K562 (cell line): ENCODE results near the gene PARD3B.

ENCODE experiments used
- CREB1 ChIP-seq, 2 experiments: sonication (generic) in 1 of 2; formaldehyde crosslinking in 1 of 2; IDR thresholded peaks; 2 replicates each; pipeline versions ENCODE4 v1.6.1 to v1.8.0; 2012 to 2022; ENCODE audit warnings: inconsistent platforms in 1 of 2, mild to moderate bottlenecking in 1 of 2, missing genetic modification reagents in 1 of 2, moderate library complexity in 1 of 2
- E2F3 ChIP-seq: fragments of 250-450 bp; sonication (Bioruptor Pico); IDR thresholded peaks from 2 replicates; pipeline ENCODE4 v1.4.0; 2020; ENCODE audit warnings: mild to moderate bottlenecking
- EP300 ChIP-seq: IDR thresholded peaks from 2 replicates; pipeline ENCODE4 v1.6.1; 2012; ENCODE audit warnings: low read length, improper control_type of control experiment
- MTA3 ChIP-seq: fragments of 450-650 bp; formaldehyde crosslinking; IDR thresholded peaks from 2 replicates; pipeline ENCODE4 v1.6.1; 2017; ENCODE audit warnings: mild to moderate bottlenecking, borderline replicate concordance
- POLR2AphosphoS5 ChIP-seq: IDR thresholded peaks from 2 replicates; pipeline ENCODE4 v1.6.1; 2011; ENCODE audit warnings: mild to moderate bottlenecking, low read depth, low read length, moderate library complexity; ENCODE audit not compliant: control insufficient read depth, insufficient read depth
- TCF3 ChIP-seq: sonication (generic); formaldehyde crosslinking; IDR thresholded peaks from 2 replicates; pipeline ENCODE4 v1.4.0; 2020; ENCODE audit warnings: mild to moderate bottlenecking, missing genetic modification reagents
- ZBTB1 ChIP-seq: sonication (generic); formaldehyde crosslinking; IDR thresholded peaks from 2 replicates; pipeline ENCODE4 v1.8.1; 2023; ENCODE audit warnings: missing genetic modification reagents, low read depth, mild to moderate bottlenecking, borderline replicate concordance
- TF ChIP-seq, protein P1 (sequence below), 3 experiments: IDR thresholded peaks in 2 of 3; conservative IDR thresholded peaks in 1 of 3; 2 replicates each; pipeline ENCODE4 v1.5.1; 2011 to 2012; ENCODE audit warnings: low read length in 3 of 3, mild to moderate bottlenecking in 3 of 3, control low read depth in 2 of 3, improper control_type of control experiment in 1 of 3, inconsistent platforms in 1 of 3, low read depth in 1 of 3, mixed read lengths in 1 of 3, moderate library complexity in 1 of 3; ENCODE audit not compliant: insufficient read depth in 2 of 3
- TF ChIP-seq, protein P2 (sequence below), 2 experiments: IDR thresholded peaks; 2 replicates each; pipeline ENCODE4 v1.6.1; 2011; ENCODE audit warnings: borderline replicate concordance in 1 of 2, control low read depth in 1 of 2, low read depth in 1 of 2, low read length in 1 of 2, mild to moderate bottlenecking in 1 of 2, mixed read lengths in 1 of 2, moderate library complexity in 1 of 2; ENCODE audit not compliant: insufficient read depth in 1 of 2, insufficient read length in 1 of 2, poor library complexity in 1 of 2, severe bottlenecking in 1 of 2; ENCODE audit errors: extremely low read depth in 1 of 2
- TF ChIP-seq, protein P3 (sequence below): fragments of 250-450 bp; sonication (Bioruptor Pico); IDR thresholded peaks from 2 replicates; pipeline ENCODE4 v1.4.0; 2020; ENCODE audit warnings: mild to moderate bottlenecking, moderate library complexity
- TF ChIP-seq, protein P4 (sequence below): fragments of 450-650 bp; IDR thresholded peaks from 2 replicates; pipeline ENCODE4 v1.7.1; 2018; ENCODE audit warnings: mild to moderate bottlenecking, low read depth; ENCODE audit not compliant: partially characterized antibody

DNA sequence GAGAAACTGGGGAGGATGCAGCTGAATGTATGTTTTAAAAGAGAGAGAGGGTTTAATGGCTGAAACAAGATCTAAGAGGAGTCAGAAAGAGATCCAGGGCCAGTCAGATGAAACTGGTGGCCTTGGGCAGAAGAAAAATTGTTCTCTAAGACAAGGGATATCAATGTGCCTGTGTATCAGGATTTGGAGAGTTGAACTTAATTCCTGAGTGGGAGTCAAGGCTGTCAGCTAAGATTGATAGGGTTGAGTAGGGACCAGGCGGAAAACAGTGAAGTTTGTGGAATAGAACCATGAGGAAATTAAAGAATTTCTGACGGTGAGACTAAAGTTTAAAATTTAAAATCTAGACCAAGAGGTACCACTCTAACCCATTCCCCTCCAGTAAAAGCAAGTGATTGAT, 199.2 kb downstream of the PARD3B start:
- TF ChIP-seq ZBTB1 (CRISPR knock-in tag) (no peak), EP300 (no peak), E2F3 (CRISPR knock-in tag) (no peak), POLR2AphosphoS5 (no peak), MTA3 (no peak), CREB1 (IDR thresholded peaks at IDR 0.05) (no peak), CREB1 (CRISPR knock-in tag; IDR thresholded peaks at IDR 0.05) (no peak), TCF3 (no peak)
- TF ChIP-seq, protein P1, sequence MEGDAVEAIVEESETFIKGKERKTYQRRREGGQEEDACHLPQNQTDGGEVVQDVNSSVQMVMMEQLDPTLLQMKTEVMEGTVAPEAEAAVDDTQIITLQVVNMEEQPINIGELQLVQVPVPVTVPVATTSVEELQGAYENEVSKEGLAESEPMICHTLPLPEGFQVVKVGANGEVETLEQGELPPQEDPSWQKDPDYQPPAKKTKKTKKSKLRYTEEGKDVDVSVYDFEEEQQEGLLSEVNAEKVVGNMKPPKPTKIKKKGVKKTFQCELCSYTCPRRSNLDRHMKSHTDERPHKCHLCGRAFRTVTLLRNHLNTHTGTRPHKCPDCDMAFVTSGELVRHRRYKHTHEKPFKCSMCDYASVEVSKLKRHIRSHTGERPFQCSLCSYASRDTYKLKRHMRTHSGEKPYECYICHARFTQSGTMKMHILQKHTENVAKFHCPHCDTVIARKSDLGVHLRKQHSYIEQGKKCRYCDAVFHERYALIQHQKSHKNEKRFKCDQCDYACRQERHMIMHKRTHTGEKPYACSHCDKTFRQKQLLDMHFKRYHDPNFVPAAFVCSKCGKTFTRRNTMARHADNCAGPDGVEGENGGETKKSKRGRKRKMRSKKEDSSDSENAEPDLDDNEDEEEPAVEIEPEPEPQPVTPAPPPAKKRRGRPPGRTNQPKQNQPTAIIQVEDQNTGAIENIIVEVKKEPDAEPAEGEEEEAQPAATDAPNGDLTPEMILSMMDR (IDR thresholded peaks at IDR 0.05 in 2 of 3, conservative IDR thresholded peaks at IDR 0.05 in 1 of 3; ENCODE audit: insufficient read depth in 2 of 3, low read depth in 1 of 3, low read length in 3 of 3): no peak
- TF ChIP-seq, protein P2, sequence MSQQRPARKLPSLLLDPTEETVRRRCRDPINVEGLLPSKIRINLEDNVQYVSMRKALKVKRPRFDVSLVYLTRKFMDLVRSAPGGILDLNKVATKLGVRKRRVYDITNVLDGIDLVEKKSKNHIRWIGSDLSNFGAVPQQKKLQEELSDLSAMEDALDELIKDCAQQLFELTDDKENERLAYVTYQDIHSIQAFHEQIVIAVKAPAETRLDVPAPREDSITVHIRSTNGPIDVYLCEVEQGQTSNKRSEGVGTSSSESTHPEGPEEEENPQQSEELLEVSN (IDR thresholded peaks at IDR 0.05; ENCODE audit: borderline replicate concordance in 1 of 2, extremely low read depth in 1 of 2, insufficient read depth in 1 of 2, insufficient read length in 1 of 2, low read depth in 1 of 2, low read length in 1 of 2, poor library complexity in 1 of 2, severe bottlenecking in 1 of 2): no peak
- TF ChIP-seq, protein P3, sequence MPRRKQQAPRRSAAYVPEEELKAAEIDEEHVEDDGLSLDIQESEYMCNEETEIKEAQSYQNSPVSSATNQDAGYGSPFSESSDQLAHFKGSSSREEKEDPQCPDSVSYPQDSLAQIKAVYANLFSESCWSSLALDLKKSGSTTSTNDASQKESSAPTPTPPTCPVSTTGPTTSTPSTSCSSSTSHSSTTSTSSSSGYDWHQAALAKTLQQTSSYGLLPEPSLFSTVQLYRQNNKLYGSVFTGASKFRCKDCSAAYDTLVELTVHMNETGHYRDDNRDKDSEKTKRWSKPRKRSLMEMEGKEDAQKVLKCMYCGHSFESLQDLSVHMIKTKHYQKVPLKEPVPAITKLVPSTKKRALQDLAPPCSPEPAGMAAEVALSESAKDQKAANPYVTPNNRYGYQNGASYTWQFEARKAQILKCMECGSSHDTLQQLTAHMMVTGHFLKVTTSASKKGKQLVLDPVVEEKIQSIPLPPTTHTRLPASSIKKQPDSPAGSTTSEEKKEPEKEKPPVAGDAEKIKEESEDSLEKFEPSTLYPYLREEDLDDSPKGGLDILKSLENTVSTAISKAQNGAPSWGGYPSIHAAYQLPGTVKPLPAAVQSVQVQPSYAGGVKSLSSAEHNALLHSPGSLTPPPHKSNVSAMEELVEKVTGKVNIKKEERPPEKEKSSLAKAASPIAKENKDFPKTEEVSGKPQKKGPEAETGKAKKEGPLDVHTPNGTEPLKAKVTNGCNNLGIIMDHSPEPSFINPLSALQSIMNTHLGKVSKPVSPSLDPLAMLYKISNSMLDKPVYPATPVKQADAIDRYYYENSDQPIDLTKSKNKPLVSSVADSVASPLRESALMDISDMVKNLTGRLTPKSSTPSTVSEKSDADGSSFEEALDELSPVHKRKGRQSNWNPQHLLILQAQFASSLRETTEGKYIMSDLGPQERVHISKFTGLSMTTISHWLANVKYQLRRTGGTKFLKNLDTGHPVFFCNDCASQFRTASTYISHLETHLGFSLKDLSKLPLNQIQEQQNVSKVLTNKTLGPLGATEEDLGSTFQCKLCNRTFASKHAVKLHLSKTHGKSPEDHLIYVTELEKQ: no peak
- TF ChIP-seq, protein P4, sequence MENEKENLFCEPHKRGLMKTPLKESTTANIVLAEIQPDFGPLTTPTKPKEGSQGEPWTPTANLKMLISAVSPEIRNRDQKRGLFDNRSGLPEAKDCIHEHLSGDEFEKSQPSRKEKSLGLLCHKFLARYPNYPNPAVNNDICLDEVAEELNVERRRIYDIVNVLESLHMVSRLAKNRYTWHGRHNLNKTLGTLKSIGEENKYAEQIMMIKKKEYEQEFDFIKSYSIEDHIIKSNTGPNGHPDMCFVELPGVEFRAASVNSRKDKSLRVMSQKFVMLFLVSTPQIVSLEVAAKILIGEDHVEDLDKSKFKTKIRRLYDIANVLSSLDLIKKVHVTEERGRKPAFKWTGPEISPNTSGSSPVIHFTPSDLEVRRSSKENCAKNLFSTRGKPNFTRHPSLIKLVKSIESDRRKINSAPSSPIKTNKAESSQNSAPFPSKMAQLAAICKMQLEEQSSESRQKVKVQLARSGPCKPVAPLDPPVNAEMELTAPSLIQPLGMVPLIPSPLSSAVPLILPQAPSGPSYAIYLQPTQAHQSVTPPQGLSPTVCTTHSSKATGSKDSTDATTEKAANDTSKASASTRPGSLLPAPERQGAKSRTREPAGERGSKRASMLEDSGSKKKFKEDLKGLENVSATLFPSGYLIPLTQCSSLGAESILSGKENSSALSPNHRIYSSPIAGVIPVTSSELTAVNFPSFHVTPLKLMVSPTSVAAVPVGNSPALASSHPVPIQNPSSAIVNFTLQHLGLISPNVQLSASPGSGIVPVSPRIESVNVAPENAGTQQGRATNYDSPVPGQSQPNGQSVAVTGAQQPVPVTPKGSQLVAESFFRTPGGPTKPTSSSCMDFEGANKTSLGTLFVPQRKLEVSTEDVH: no peak
